Motor neuron (in vitro differentiated cells): ENCODE data around the gene UVSSA. TPM values are rescaled to one million over a fixed set of nuclear protein-coding genes. Genes with fewer than 3 reads are reported as not detected.

Experiments used
- ATAC-seq, 8 experiments: fragments of 200-7000 bp; cut with Tn5 transposase; replicated peaks in 6 of 8; 2 replicates each; pipeline ENCODE4 v1.8.0; 2021; ENCODE audit warnings: mild to moderate bottlenecking in 8 of 8, moderate library complexity in 8 of 8
- H3K27ac ChIP-seq, 2 donors: fragments of 250-450 bp; sonication (Bioruptor Pico); 2 replicates each; pipeline ENCODE4 v1.9.0; 2021; ENCODE audit warnings: antibody characterized with exemption in 2 of 2, mild to moderate bottlenecking in 2 of 2, moderate library complexity in 1 of 2
- H3K4me1 ChIP-seq, 2 donors: fragments of 250-450 bp; sonication (Bioruptor Pico); replicated peaks in 1 of 2; 2 replicates each; pipeline ENCODE4 v1.6.1; 2021; ENCODE audit warnings: antibody characterized with exemption in 2 of 2, mild to moderate bottlenecking in 2 of 2, moderate library complexity in 1 of 2
- H3K4me3 ChIP-seq, 5 donors: fragments of 250-450 bp; sonication (Bioruptor Pico); 2 replicates each; pipeline ENCODE4 v1.9.0; 2021; ENCODE audit warnings: antibody characterized with exemption in 5 of 5, mild to moderate bottlenecking in 5 of 5, moderate library complexity in 4 of 5
- WGBS, 10 experiments: fragments of 450-650 bp; shearing (Covaris generic); methylation state at CpG; one replicate each; pipeline ENCODE4 v1.0.0; 2022; 5-methylcytosine and 5-hydroxymethylcytosine counted together
- in situ Hi-C, 9 experiments: fragments of 400-800 bp; cut with MboI; loops; one replicate each; pipeline ENCODE4 v1.15.0; 2021; ENCODE audit warnings: low sequenced_read_pairs in 9 of 9, low pct_unique_long_range_greater_than_20kb in 2 of 9; ENCODE audit not compliant: unreplicated experiment in 9 of 9
- total RNA-seq, 8 experiments: library from RNA; unstranded; fragments of 300-600 nt; gene quantifications; 2 replicates each; pipeline versions ENCODE4 v1.2.3 to v1.2.4, GENCODE V29; 2022

The UVSSA gene
- 10 to 100 TPM in 3 of 8 experiments, 1 to 10 TPM in 5; 4.9 to 41.9 (median 8.1) TPM for total RNA-seq

- peaks cover 30 to 34% of the 10 kb centered on the region in 2 donors for H3K4me1 ChIP-seq
- WGBS, 10 experiments, result no CpG with 5 or more reads among the region's 76 CpGs
- peak within 1 kb of the TSS; percentile 95 to 99 for H3K27ac ChIP-seq
- in situ Hi-C loops, result no loop called here
- peak within 1 kb of the TSS; percentile 54 to 78 (median 62) for H3K4me3 ChIP-seq
- ATAC-seq, result peak; percentile 74 to 91 (median 88)
Measured at GRCh38 chr4:1346781-1347409, at the start of gene UVSSA. TSS of gene UVSSA (plus strand) at chr4:1347208. CDS start at chr4:1348092, 884 bp downstream.

- H3K27ac ChIP-seq, result no peak overlapping the region
- in situ Hi-C loops, result no loop called here
- no peak overlapping the region for H3K4me3 ChIP-seq
- no peak for ATAC-seq
- no peaks in the 10 kb centered on the region for H3K4me1 ChIP-seq
- WGBS, 10 experiments, result 79 to 96% (median 92%) methylated on average over 3 to 15 of the region's 32 CpGs; no CpG with 5 or more reads in 1 of the 10 experiments
Measured at GRCh38 chr4:1297456-1298325, 49.3 kb upstream of the UVSSA start.

GRCh38 chr4:1298461-1298860, 48.5 kb upstream of the UVSSA start:
- in situ Hi-C loops, result no loop called here
- no peak overlapping the region for H3K27ac ChIP-seq
- no peaks in the 10 kb centered on the region for H3K4me1 ChIP-seq
- 90 to 100% (median 93%) methylated on average over 1 to 7 of the region's 7 CpGs; no CpG with 5 or more reads in 7 of the 10 experiments for WGBS, 10 experiments
- H3K4me3 ChIP-seq, result no peak overlapping the region
- ATAC-seq, result no peak

GRCh38 chr4:1299301-1299860, 47.6 kb upstream of the UVSSA start:
- Histone ChIP-seq H3K4me3 (no peak overlapping the region), H3K27ac (no peak overlapping the region), H3K4me1 (no peaks in the 10 kb centered on the region)
- 85 to 100% (median 94%) methylated on average over 1 to 12 of the region's 15 CpGs; no CpG with 5 or more reads in 2 of the 10 experiments for WGBS, 10 experiments
- ATAC-seq, result no peak
- in situ Hi-C loops, result no loop called here

- 46 to 100% (median 92%) methylated on average over 1 to 29 of the region's 40 CpGs; no CpG with 5 or more reads in 1 of the 10 experiments for WGBS, 10 experiments
- Histone ChIP-seq H3K4me1 (no peaks in the 10 kb centered on the region), H3K4me3 (no peak overlapping the region), H3K27ac (no peak overlapping the region)
- in situ Hi-C loops, result no loop called here
- ATAC-seq, result peak in 4 of 8 experiments; percentile 30 to 83 (median 58)
Measured at GRCh38 chr4:1300466-1301455, 46.2 kb upstream of the UVSSA start.

GRCh38 chr4:1302159-1302558, 44.8 kb upstream of the UVSSA start:
- H3K4me3 ChIP-seq, result no peak overlapping the region
- in situ Hi-C loops, result no loop called here
- no peak for ATAC-seq
- H3K4me1 ChIP-seq, result peaks cover 0 to 14% of the 10 kb centered on the region in 2 donors
- 0 to 100% (median 93%) methylated on average over 2 to 4 of the region's 4 CpGs for WGBS, 10 experiments
- H3K27ac ChIP-seq, result no peak overlapping the region

GRCh38 chr4:1305261-1305711, 41.7 kb upstream of the UVSSA start:
- ATAC-seq, result no peak
- in situ Hi-C loops, result no loop called here
- 89 to 97% (median 92%) methylated on average over 3 to 9 of the region's 13 CpGs; no CpG with 5 or more reads in 6 of the 10 experiments for WGBS, 10 experiments
- no peak overlapping the region for H3K27ac ChIP-seq
- H3K4me1 ChIP-seq, result peaks cover 12 to 32% of the 10 kb centered on the region in 2 donors
- H3K4me3 ChIP-seq, result no peak overlapping the region

- in situ Hi-C loops, result no loop called here
- no peak for ATAC-seq
- H3K27ac ChIP-seq, result peak overlapping the region in 1 of 2 donors; percentile 1
- WGBS, 10 experiments, result 50 to 100% (median 90%) methylated on average over 1 to 8 of the region's 17 CpGs; no CpG with 5 or more reads in 2 of the 10 experiments
- no peak overlapping the region for H3K4me3 ChIP-seq
- H3K4me1 ChIP-seq, result peaks cover 14 to 32% of the 10 kb centered on the region in 2 donors
Measured at GRCh38 chr4:1305781-1306455, 41.1 kb upstream of the UVSSA start.

GRCh38 chr4:1307951-1308735, 38.9 kb upstream of the UVSSA start:
- Histone ChIP-seq H3K4me3 (no peak overlapping the region), H3K27ac (peak overlapping the region in 1 of 2 donors; percentile 78), H3K4me1 (peaks cover 14 to 32% of the 10 kb centered on the region in 2 donors)
- 73 to 100% (median 94%) methylated on average over 1 to 18 of the region's 34 CpGs; no CpG with 5 or more reads in 1 of the 10 experiments for WGBS, 10 experiments
- ATAC-seq, result no peak
- in situ Hi-C loops, result no loop called here

GRCh38 chr4:1309261-1310010, 37.6 kb upstream of the UVSSA start:
- peak; percentile 92 to 98 (median 96) for ATAC-seq
- H3K4me1 ChIP-seq, result peaks cover 14 to 32% of the 10 kb centered on the region in 2 donors
- H3K27ac ChIP-seq, result peak overlapping the region; percentile 63 to 81
- peak overlapping the region; percentile 25 to 41 (median 35) for H3K4me3 ChIP-seq
- in situ Hi-C loops, result no loop called here
- 0 to 6% (median 0%) methylated on average over 1 to 7 of the region's 36 CpGs; no CpG with 5 or more reads in 3 of the 10 experiments for WGBS, 10 experiments
